ENCODE data around the gene ADGRL2.

GRCh38 chr1:81754424-81754823 is 46.3 kb upstream of the ADGRL2 start:
- no peak for TF ChIP-seq CTCF (IDR thresholded peaks at IDR 0.05)
- no peak for TF ChIP-seq EZH2phosphoT487 (IDR thresholded peaks at IDR 0.05)

Measured in neural progenitor cell (in vitro differentiated cells).